Measurements from ENCODE around the gene ZCCHC24.

ZCCHC24 gene

DNA sequence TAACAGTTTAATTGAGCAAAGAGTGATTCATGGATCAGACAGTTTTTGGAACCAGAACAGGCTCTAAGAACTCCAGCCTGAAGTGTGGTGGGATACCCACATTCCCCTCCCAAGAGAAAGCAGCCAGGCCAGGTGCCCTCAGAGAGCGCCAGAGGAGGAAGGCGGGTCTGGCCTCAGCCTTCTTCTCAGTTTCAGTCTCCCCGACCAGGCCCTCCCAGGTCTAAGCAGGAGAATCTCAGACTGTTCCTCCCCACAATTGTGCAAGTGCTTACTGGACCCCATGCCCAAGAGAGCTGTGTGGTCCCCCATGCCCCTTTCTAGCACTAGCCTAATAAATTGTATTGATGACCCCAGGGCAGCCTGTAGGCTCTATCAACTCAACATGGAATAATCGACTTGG is 72.6 kb downstream of the ZCCHC24 start:
- no peak for DNase-seq (ENCODE audit: low read depth in 1 of 2, low spot score in 1 of 2)

DNA sequence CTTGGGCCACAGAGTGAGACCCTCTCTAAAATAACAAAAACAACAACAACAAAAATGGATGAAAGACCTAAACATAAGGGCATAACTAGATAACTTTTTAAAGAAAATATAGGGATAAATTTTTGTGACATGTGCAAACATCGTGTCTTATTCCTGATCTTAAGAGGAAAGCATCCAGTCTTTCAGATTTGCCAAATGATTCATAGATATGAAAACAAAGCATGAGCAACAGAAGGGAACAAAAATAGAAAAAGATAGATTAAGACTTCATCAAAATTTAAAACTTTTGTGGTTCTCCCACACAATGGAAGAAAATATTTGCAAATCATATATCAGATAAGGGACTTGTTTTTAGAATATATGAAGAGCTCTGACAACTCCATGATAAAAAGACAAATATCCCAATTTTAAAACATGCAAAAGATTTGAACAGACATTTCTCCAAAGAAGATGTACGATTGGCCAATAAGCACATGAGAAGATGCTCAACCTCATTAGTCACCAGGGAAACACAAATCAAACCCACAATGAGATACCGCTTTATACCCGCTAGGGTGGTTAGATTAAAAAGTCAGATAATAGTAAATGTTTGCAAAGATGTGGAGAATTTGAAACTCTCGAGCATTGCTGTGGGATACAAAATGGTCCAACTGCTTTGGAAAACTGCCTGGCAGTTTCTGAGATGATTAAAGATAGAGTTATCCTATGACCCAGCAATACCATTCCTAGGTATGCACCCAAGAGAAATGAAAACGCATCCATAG is 77.8 kb downstream of the ZCCHC24 start:
- no peak for DNase-seq (ENCODE audit: low read depth in 1 of 2, low spot score in 1 of 2)

DNA sequence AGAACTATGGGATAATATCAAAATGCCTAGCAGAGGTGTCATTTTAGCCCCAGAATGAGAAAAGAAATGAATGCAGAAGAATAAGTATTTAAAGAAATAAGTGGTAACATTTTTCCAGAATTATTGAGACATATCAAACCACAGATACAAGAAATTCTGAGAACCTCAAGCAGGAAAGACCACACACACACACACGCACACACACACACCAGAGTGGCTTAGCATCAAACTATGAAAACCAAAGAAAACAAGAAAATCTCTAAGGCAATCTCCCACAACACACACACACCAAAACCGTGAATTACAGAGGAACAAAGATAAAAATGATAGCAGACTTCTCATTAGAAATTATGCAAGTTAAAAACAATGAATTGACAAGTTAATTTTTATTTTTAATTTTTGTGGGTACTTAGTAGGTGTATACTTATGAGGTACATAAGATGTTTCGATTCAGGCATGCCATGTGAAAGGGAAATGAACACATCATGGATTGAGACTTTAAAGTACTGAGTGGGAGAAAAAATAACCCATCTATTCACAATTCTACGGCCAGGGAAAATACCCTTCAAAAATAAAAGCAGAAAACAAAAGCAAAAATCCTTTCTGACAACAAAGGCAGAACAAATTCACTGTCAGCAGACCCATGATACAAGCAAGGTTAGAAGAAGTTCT is 83.6 kb downstream of the ZCCHC24 start:
- no peak for DNase-seq (ENCODE audit: low read depth in 1 of 2, low spot score in 1 of 2)

DNA sequence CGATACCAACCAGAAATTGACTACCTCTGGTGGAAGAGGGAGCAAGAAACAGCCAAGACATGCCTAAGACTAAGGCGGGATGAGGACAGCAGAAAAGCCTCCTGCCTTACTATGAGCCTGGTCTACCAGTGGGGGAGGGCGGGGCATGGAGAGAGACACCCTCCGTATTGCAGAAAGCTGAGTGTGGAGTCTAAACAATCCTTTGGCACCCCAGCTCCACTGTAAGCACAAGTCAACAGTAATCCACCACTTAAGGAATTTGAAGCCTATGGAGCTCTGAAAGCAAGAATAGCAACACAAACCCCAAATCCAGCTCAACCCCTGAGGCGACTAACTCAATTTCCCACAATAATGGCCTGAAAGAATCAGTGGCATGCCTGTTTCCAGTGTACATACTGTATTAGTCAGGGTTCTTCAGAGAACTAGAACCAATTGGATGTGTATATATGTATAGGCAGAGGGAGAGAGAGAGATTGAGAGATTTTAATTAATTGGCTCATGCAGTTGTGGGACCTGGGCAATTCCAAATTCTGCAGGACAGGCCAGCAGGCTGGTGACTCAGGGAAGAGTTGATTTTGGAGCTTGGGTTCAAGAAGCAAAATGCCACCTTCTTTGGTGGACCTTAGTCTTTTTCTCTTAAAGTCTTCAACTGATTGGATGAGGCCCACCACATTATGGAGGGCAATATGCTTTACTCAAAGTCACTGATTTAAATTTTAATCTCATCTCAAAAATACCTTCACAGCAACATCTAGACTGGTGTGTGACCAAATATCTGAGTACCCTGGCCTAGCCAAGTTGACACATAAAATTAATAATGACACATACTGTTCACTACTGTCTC is 84.7 kb downstream of the ZCCHC24 start:
- DNase-seq (ENCODE audit: low read depth in 1 of 2, low spot score in 1 of 2), result no peak

DNA sequence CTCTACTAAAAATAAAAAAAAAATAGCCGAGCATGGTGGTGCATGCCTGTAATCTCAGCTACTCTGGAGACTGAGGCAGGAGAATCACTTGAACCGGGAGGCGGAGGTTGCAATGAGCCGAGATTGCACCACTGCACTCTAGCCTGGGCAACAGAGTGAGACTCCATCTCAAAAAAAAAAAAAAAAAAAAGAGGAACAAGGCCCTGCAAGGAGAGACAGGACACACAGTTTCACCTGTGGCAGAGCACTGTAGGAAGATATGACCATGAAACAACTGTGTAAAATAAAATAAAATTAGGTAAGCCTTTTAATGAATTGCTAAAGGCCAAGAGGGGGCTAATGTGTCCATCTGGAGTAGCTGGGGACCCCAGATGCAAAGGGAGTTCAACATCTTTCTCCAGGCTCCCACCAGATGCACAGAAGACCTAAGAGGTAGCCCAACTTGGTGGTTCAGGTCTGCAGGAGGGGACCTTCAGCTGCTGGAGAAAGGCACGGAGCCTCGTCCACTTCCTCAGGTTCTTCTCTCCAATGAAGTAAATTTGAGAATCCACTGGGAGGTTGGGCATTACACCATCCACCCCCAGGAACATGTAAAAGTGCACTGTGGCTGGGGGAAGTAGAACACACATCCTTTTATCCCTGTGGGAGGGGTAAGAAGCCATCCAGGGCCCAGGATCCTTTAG is 85.5 kb downstream of the ZCCHC24 start:
- no peak for DNase-seq (ENCODE audit: low read depth in 1 of 2, low spot score in 1 of 2)

DNA sequence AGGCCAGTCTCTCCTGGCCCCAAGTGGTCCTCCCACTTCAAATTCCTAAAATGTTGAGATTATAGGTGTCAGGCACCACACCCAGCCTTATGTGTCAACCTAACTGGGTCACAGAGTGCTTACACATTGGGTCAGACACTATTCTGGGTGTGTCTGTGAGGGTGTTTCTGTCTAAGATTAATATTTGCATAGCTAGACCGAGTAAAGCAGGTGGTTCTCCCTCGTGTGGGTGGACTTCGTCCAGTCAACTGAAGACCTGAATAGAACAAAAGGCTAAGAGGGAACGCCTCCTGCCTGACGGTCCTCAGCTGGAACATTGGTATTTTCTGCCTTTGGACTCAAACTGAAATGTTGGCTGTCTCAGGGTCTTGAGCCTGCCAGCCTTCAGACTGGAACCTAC is 86.6 kb downstream of the ZCCHC24 start:
- no peak for DNase-seq (ENCODE audit: low read depth in 1 of 2, low spot score in 1 of 2)

DNA sequence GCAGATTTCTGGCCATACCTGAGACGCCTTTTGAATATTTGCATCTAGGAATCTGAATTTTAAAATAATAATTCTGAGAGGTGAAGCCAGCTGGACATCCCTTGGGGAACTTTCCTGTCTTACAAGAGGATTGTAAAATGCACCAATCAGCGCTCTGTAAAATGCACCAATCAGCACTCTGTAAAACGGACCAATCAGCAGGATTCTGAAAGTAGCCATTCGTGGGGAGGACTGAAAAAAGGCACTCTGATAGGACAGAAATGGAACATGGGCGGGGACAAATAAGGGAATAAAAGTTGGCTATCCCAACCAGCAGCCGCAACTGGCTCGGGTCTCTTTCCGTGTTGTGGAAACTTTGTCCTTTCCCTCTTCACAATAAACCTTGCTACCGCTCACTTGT is 88.2 kb downstream of the ZCCHC24 start:
- no peak for DNase-seq (ENCODE audit: low read depth in 1 of 2, low spot score in 1 of 2)

DNA sequence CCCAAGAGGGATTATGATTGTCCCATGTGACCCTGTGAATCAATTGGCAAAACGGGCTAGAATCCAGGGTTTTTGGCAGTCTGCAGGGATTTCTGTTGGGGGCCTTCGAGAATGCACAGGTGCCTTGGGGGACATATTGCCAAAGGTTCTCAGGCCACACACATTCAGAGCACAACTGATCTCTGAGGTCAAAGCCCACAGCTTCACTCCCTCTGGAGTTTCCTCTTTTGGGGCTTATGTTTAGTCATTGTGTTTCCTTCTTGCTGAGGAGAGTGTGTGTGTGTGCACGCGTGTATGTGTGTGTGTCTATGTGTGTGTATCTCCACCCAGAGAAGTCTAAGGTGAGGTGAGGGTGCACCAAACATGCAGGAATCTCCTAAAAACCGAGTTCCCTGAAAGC is 89.3 kb downstream of the ZCCHC24 start:
- no peak for DNase-seq (ENCODE audit: low read depth in 1 of 2, low spot score in 1 of 2)

DNA sequence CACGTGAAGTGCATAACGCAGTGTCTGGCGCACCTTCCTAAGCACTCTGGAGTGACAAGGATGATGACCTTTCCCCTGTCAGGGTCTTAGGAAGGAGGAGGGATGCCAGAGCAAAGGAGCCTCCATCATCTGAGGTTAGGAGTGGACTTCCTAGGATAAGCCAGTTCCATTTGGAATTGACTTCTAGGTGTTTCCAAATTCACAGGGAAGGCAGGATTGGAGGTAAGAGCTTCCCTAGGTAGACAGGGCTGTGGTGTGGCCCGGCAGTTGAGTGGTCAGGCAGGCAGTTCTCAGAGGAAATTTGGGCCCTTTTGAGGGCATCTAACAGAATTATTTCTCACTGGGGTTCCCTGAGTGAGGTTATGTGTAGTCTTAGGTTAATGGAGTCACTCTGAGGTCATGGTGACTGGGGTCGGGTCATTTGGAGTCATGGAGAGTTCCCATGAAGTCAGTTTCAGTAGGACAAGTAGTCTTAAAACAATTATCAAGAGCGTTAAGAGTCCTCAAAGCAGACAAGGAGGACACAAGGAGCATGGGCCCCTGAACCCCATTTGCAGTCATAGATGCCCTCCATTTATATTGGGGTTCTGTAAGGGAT is 89.9 kb downstream of the ZCCHC24 start:
- no peak for DNase-seq (ENCODE audit: low read depth in 1 of 2, low spot score in 1 of 2)

DNA sequence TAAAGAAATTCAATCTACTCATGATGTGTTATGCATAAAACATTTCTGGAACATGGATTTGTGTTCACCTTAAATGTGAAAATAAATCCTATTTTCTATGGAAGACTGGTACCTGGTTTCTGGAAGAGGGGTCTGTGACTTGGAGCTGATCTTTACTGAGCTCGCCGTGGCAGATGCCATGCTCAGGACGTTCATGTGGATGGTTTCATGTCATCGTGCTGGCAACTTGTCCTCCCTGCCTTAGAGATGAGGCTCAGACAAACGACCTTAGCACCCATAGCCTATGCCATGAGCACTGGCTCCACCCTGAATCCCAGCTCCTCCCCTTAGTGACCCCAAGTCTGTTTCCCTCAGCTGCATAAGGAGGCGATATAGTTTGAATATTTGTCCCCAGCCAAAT is 90.8 kb downstream of the ZCCHC24 start:
- DNase-seq (ENCODE audit: low read depth in 1 of 2, low spot score in 1 of 2), result no peak

DNA sequence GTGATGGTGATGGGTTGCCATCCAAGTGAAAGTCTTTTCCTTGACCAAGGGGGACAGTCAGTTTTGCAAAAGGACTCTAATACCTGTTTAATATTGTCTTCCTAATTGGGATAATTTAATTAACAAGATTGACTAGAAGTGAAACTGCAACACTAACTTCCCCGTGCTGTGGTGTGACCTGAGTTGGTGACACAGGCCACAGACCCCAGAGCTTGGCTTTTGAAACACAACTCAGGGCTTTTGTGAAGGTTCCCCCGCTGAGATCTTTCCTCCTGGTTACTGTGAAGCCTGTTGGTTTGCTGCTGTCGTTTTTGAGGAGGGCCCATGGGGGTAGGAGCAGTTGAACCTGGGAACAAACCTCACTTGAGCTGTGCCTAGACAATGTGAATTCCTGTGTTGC is 91.3 kb downstream of the ZCCHC24 start:
- no peak for DNase-seq (ENCODE audit: low read depth in 1 of 2, low spot score in 1 of 2)

DNA sequence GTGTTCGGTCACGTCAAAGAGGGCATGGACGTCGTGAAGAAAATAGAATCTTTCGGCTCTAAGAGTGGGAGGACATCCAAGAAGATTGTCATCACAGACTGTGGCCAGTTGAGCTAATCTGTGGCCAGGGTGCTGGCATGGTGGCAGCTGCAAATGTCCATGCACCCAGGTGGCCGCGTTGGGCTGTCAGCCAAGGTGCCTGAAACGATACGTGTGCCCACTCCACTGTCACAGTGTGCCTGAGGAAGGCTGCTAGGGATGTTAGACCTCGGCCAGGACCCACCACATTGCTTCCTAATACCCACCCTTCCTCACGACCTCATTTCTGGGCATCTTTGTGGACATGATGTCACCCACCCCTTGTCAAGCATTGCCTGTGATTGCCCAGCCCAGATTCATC is 91.7 kb downstream of the ZCCHC24 start:
- DNase-seq (ENCODE audit: low read depth in 1 of 2, low spot score in 1 of 2), result no peak

DNA sequence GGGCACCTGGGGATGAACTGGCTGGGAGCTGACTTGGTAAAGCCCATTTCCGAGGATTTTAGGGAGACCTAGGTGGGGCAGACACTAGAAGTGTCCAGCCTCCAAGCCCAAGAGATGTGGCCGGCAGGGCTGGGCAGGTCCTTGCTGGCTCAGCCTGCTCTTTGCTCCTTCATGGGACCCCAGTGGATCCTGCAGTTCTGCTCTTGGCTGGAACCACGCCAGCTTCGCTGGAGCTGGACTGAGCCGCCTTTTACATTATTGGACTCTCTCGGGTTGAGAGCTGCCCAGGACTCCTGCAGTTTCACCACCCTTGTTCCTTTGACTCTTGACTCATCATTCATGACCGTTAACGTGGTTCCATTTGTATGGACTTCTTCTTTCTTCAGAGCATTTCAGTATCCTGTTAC is 92.4 kb downstream of the ZCCHC24 start:
- no peak for DNase-seq (ENCODE audit: low read depth in 1 of 2, low spot score in 1 of 2)

DNA sequence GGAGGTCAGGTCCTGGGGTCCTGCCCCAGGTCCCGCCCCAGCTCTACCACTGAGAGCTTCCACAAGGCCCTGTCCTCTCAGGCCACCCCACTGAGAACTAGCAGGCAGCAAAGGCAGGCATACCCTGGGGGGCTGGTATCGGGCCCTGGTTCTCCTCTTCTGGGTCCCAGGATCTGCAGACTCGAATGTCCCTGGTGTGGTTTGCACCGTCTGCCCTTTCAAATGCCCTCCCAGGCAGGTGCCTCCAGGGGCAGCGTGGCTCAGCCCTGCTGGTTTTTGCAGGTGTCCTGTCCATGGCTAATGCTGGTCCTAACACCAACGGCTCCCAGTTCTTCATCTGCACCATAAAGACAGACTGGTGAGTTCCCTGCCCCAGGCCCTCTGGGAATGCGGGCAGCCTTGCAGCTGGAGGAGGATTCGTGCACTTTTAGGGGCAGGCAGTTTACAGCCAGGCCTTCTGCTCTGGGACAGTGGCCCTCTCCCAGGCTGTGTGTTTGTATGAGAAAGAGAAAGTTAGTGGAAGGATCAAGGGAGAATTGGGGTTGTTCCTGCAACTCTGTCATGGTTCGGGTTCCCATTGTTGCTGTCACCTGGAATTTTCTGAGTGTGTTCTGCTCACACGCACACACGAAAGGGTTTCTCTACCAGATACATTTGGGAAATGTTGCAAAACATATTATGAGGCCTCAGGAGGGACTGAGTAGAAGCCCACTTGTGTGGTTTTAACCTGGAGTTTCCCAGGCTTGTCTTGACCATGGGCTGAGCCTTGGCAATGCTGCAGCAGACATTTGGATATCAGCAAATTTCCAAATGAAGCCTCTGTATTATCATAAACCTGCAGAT is 93.2 kb downstream of the ZCCHC24 start:
- no peak for DNase-seq (ENCODE audit: low read depth in 1 of 2, low spot score in 1 of 2)

DNA sequence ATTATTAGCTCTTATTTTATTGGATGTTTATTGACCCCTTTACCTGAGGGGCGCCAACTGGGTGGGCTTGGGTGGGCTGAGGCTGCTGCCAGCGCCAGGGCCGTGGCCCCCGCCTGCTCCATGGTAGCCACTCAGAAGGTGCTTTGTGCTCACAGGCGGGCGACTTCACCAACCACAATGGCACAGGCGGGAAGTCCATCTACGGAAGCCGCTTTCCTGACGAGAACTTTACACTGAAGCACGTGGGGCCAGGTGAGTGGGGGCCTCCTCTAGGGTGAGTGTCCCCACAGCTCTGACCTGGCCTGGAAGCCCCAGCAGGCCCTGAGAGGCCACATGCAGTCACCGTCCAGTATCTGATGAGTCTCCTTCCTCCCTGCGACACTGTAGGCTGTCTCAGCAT is 94.1 kb downstream of the ZCCHC24 start:
- DNase-seq (ENCODE audit: low read depth in 1 of 2, low spot score in 1 of 2), result no peak

DNA sequence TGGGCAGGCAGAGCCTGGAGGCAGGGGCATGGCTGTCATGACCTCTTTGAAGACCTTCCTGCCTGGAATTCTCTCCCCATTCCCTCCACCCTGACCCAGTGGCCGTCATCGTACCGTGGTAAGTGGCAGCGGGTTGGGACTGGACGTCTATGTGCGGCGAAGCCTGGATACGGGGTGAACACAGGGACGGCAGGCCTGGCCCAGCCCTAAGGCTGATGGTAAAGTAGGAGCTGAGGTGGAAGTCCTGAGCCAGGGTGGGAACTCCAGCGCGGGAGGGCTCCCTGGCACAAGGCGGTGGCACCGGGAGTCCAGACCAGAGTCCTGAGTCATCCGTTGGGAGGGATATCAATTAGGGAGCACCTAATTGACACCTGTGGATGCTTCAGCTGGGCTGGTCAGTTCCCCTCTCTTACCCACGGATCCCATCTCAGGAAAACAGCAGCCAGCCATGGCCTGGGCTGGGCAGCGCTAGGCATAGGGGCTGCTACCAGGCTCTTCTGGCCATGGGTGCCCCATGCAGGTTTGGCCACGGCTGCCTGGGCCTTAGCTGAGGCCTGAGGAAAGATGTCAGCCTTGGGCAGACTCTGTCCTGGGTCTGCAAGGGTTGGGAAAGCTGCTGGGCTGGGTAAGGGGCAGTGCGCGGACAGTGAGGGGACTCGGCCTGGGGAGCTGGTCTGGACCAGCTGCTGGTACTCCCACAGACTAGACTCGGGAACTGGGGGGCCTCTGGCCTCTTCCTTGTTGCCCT is 94.8 kb downstream of the ZCCHC24 start:
- DNase-seq (ENCODE audit: low read depth in 1 of 2, low spot score in 1 of 2), result no peak

DNA sequence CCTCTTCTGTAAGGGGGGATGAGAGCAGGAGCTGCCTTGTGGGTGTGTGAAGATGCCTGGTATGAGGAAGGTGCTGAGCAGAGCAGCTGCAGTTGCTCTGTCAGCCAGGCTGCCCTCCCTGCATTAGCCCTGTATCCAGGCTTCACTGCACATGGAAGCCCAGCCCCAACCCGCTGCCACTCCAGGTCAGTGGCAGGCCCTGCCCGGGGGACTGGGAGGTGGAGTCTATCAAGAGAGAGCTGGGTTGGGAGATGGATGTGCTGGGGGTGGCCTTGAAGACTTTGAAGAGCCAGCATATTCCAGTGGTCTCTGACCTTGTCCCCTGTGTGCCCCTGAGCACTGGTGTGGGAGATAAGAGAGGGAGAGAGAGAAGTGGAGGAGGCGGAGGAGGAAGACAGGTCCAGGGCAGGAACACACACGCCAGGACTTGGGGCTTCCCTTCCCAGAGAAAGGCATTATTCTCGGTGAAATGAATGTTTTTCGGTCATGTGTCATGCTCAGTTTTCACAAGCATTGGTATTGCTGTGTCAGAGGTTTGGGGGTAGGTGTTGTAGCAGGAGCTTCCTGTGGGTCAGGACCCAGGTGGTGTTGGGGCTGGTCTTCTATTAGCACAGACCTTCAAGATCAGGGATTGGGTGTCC is 95.5 kb downstream of the ZCCHC24 start:
- no peak for DNase-seq (ENCODE audit: low read depth in 1 of 2, low spot score in 1 of 2)

DNA sequence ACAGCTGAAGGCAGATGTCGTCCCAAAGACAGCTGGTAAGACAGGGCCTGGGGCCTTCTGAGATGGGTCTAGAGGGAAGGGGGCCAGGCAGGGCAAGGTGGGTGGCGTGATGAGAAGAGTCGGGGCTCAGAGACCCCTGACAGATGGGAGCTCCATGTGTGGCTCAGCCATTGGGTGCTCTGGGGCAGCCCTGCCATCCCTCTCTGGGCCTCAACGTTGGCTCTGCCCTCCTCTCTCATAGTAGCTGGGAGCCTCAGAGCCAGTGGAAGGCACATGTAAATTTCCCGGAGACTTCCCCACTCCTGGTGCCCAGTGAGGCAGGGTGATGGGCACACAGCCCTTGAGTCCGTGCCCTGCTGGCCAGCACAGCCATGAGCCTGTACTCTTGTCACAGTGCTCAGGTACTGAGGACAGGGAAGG is 96.3 kb downstream of the ZCCHC24 start:
- DNase-seq (ENCODE audit: low read depth in 1 of 2, low spot score in 1 of 2), result no peak

DNA sequence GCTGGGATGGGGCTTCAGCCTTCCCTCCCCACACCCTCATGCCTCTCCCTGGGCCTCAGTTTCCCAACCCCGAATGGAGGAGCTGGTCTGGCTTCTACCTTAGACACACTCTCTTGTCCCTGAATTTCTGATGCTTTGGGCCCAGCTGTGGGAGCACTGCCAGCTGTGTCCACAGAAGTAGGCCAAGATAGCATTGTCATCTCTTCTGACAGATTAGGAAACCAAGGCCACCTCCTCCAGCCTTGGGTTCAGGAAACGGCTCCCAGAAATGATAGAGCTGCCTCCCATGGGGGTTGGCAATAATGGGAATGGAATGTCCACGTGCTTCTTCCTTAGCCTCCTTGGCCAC is 96.8 kb downstream of the ZCCHC24 start:
- DNase-seq (ENCODE audit: low read depth in 1 of 2, low spot score in 1 of 2), result no peak
